SK-N-SH treated with all-trans-retinoic acid at 6 μM for 48 hours (cell line): ENCODE results near the gene CTIF.

Source experiments
- ATAC-seq: fragments of 200-7000 bp; cut with Tn5 transposase; 3 replicates; pipeline ENCODE4 v1.9.1; 2020; ENCODE audit warnings: mild to moderate bottlenecking, moderate library complexity
- ARNTL ChIP-seq: fragments of 450-650 bp; formaldehyde crosslinking; IDR thresholded peaks from 2 replicates; pipeline ENCODE4 v1.5.0; 2020; ENCODE audit warnings: low read depth, mild to moderate bottlenecking, moderate library complexity, borderline replicate concordance
- CREB5 ChIP-seq: fragments of 250-450 bp; sonication (Bioruptor Pico); IDR thresholded peaks from 2 replicates; pipeline ENCODE4 v1.5.1; 2020; ENCODE audit warnings: low read depth, mild to moderate bottlenecking, moderate library complexity
- CSDC2 ChIP-seq: fragments of 250-450 bp; sonication (Bioruptor Pico); IDR thresholded peaks from 2 replicates; pipeline ENCODE4 v1.5.0; 2020; ENCODE audit warnings: mild to moderate bottlenecking, moderate library complexity
- CSRNP3 ChIP-seq: fragments of 250-450 bp; sonication (Bioruptor Pico); IDR thresholded peaks from 2 replicates; pipeline ENCODE4 v1.5.1; 2021; ENCODE audit warnings: mild to moderate bottlenecking, moderate library complexity
- ESRRG ChIP-seq: fragments of 250-450 bp; sonication (Bioruptor Pico); IDR thresholded peaks from 2 replicates; pipeline ENCODE4 v1.6.1; 2021; ENCODE audit warnings: mild to moderate bottlenecking
- GLIS3 ChIP-seq: fragments of 250-450 bp; sonication (Bioruptor Pico); IDR thresholded peaks from 2 replicates; pipeline ENCODE4 v1.5.0; 2020; ENCODE audit warnings: mild to moderate bottlenecking, moderate library complexity
- OSR1 ChIP-seq: fragments of 250-450 bp; sonication (Bioruptor Pico); IDR thresholded peaks from 2 replicates; pipeline ENCODE4 v1.8.0; 2022; ENCODE audit warnings: moderate library complexity, mild to moderate bottlenecking, inconsistent platforms
- PATZ1 ChIP-seq: fragments of 250-450 bp; sonication (Bioruptor Pico); IDR thresholded peaks from 2 replicates; pipeline ENCODE4 v1.8.0; 2020; ENCODE audit warnings: mild to moderate bottlenecking, moderate library complexity, borderline replicate concordance
- PPARA ChIP-seq: fragments of 250-450 bp; sonication (Bioruptor Pico); IDR thresholded peaks from 2 replicates; pipeline ENCODE4 v1.5.0; 2020; ENCODE audit warnings: mild to moderate bottlenecking, borderline replicate concordance
- SNAI2 ChIP-seq: fragments of 250-450 bp; sonication (Bioruptor Pico); IDR thresholded peaks from 2 replicates; pipeline ENCODE4 v1.5.0; 2020; ENCODE audit warnings: mild to moderate bottlenecking, moderate library complexity
- TCF4 ChIP-seq: fragments of 250-450 bp; sonication (Bioruptor Pico); IDR thresholded peaks from 2 replicates; pipeline ENCODE4 v1.8.0; 2021; ENCODE audit warnings: mild to moderate bottlenecking, moderate library complexity, borderline replicate concordance
- TOX ChIP-seq: fragments of 250-450 bp; sonication (Bioruptor Pico); IDR thresholded peaks from 2 replicates; pipeline ENCODE4 v1.8.0; 2021; ENCODE audit warnings: mild to moderate bottlenecking, moderate library complexity, borderline replicate concordance
- ZC3H10 ChIP-seq: fragments of 250-450 bp; sonication (Bioruptor Pico); IDR thresholded peaks from 2 replicates; pipeline ENCODE4 v1.5.1; 2021; ENCODE audit warnings: mild to moderate bottlenecking, moderate library complexity
- ZFP3 ChIP-seq: fragments of 250-450 bp; sonication (Bioruptor Pico); IDR thresholded peaks from 2 replicates; pipeline ENCODE4 v1.5.0; 2020; ENCODE audit warnings: mild to moderate bottlenecking, moderate library complexity
- ZNF565 ChIP-seq: fragments of 450-650 bp; formaldehyde crosslinking; conservative IDR thresholded peaks from 2 replicates; pipeline ENCODE4 v1.5.0; 2020; ENCODE audit warnings: low read depth, mild to moderate bottlenecking, moderate library complexity
- ZNF70 ChIP-seq: fragments of 450-650 bp; formaldehyde crosslinking; IDR thresholded peaks from 2 replicates; pipeline ENCODE4 v1.5.0; 2020; ENCODE audit warnings: mild to moderate bottlenecking, moderate library complexity
- ZNF8 ChIP-seq: fragments of 450-650 bp; formaldehyde crosslinking; IDR thresholded peaks from 2 replicates; pipeline ENCODE4 v1.5.0; 2020; ENCODE audit warnings: mild to moderate bottlenecking, moderate library complexity

The CTIF gene

GRCh38 chr18:48541026-48541746 is 2.4 kb downstream of the CTIF start:
- peak; percentile 66 for ATAC-seq
- TF ChIP-seq ZC3H10 (CRISPR knock-in tag) (no peak), ZFP3 (CRISPR knock-in tag) (peak; percentile 13; the same call in 1 of the 2 replicates), ZNF8 (CRISPR knock-in tag) (no peak), CSDC2 (CRISPR knock-in tag) (no peak), CREB5 (CRISPR knock-in tag) (no peak), TCF4 (CRISPR knock-in tag) (peak; percentile 17; the same call in 1 of the 2 replicates), ESRRG (no peak), ZNF565 (CRISPR knock-in tag) (no peak), PPARA (CRISPR knock-in tag) (no peak), SNAI2 (no peak)
- TF ChIP-seq, all 23 proteins: peak for 2

- TF ChIP-seq OSR1 (CRISPR knock-in tag) (no peak), CREB5 (CRISPR knock-in tag) (no peak), PPARA (CRISPR knock-in tag) (no peak), SNAI2 (no peak), PATZ1 (CRISPR knock-in tag) (no peak), ZNF565 (CRISPR knock-in tag) (no peak)
- ATAC-seq: no peak
Measured at GRCh38 chr18:48541747-48542400, 3.0 kb downstream of the CTIF start.

GRCh38 chr18:48542513-48543181 is 3.8 kb downstream of the CTIF start:
- TF ChIP-seq ARNTL (no peak), PPARA (CRISPR knock-in tag) (no peak), CSRNP3 (no peak), PATZ1 (CRISPR knock-in tag) (no peak), TOX (CRISPR knock-in tag) (no peak), ZNF565 (CRISPR knock-in tag) (no peak), ZC3H10 (CRISPR knock-in tag) (no peak), ESRRG (no peak), ZNF70 (no peak), GLIS3 (CRISPR knock-in tag) (no peak), CREB5 (CRISPR knock-in tag) (no peak)
- ATAC-seq: no peak
